ENCODE data around the gene ARSB. TPM values are rescaled to one million over a fixed set of nuclear protein-coding genes. Genes with fewer than 3 reads are reported as not detected.

Gene ARSB
- total RNA-seq, 1 donor from 2014 or later, result 28.0 TPM

- Mint-ChIP-seq H3K27me3 (ENCODE audit: low read depth) (no peaks in the 10 kb centered on the region), H3K4me1 (peaks cover 10% of the 10 kb centered on the region), H3K4me3 (no peak overlapping the region), H3K36me3 (ENCODE audit: low read depth) (peaks cover 3% of the 10 kb centered on the region), H3K9me3 (peaks cover 2% of the 10 kb centered on the region), H3K27ac (ENCODE audit: unreplicated experiment) (peak overlapping the region; percentile 37)
- TF ChIP-seq CTCF (conservative IDR thresholded peaks at IDR 0.05), result no peak
- no peak for DNase-seq (ENCODE audit: low read depth, low spot score)
These were observed 165.9 kb downstream of the ARSB start for GRCh38 chr5:78819166-78819565.

- H3K36me3 Mint-ChIP-seq (ENCODE audit: low read depth), result no peaks in the 10 kb centered on the region
- peaks cover 2% of the 10 kb centered on the region for H3K9me3 Mint-ChIP-seq
- H3K27ac Mint-ChIP-seq (ENCODE audit: unreplicated experiment), result no peak overlapping the region
- H3K27me3 Mint-ChIP-seq (ENCODE audit: low read depth), result no peaks in the 10 kb centered on the region
- DNase-seq (ENCODE audit: low read depth, low spot score), result no peak
- H3K4me1 Mint-ChIP-seq, result peaks cover 15% of the 10 kb centered on the region
- no peak for TF ChIP-seq CTCF (conservative IDR thresholded peaks at IDR 0.05)
- no peak overlapping the region for H3K4me3 Mint-ChIP-seq
These were observed 168.9 kb downstream of the ARSB start for GRCh38 chr5:78816143-78816765.

DNA sequence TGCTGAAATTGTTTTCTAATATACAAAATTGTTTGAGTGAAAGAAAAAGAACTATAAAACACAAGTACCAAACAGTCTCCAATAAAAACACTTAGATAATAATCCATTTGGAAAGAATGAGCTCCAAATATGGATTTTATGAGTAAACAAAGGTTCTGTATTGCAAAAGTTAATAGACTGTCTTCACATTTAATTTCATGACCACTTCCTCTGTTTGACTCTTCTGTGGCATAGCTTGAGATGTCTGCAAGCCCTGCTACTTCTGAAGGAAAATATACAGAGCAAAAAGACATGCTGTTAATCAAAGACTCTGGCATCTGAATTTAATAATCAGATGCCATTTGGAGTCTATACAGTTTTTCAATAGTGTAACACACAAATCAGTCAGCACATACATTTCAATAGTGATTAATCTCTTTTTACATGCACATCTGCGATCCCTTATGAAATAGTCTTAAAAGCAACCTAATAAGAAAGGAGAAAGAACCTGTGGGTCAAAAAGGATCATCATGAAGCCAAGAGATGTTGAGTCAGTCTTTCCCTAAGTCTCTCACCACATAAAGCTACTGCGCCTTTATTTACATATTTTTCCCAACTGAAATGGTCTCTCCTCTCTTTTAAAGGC is 171.1 kb downstream of the ARSB start:
- no peak for DNase-seq (ENCODE audit: low read depth, low spot score)
- peaks cover 2% of the 10 kb centered on the region for H3K9me3 Mint-ChIP-seq
- no peak for TF ChIP-seq CTCF (conservative IDR thresholded peaks at IDR 0.05)
- no peaks in the 10 kb centered on the region for H3K36me3 Mint-ChIP-seq (ENCODE audit: low read depth)
- no peak overlapping the region for H3K4me3 Mint-ChIP-seq
- peaks cover 18% of the 10 kb centered on the region for H3K4me1 Mint-ChIP-seq
- no peaks in the 10 kb centered on the region for H3K27me3 Mint-ChIP-seq (ENCODE audit: low read depth)
- H3K27ac Mint-ChIP-seq (ENCODE audit: unreplicated experiment), result no peak overlapping the region

- Mint-ChIP-seq H3K4me3 (no peak overlapping the region), H3K36me3 (ENCODE audit: low read depth) (peaks cover 2% of the 10 kb centered on the region)
- no peak for TF ChIP-seq CTCF (conservative IDR thresholded peaks at IDR 0.05)
These were observed 171.8 kb downstream of the ARSB start for GRCh38 chr5:78813286-78813685.

DNA sequence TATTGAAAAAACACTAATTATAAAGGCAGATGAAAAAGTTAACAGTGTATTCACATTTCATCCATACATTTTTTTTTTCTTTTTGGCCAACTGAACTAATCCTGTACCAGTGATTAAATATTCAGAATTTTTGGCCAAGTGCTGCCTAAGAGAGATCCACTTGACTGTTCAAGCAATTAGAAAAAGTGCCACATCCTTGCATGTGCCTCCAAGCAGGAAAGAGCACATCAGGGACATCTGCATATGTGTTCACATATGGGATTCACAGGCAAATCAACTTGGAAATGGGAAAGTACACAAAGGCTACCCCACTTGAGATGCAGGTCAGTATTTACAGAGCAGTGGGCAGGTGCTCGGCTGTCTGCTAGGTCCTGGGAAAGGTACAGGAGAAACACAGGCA is 173.2 kb downstream of the ARSB start:
- no peak for TF ChIP-seq CTCF (conservative IDR thresholded peaks at IDR 0.05)
- Mint-ChIP-seq H3K4me1 (peaks cover 16% of the 10 kb centered on the region), H3K36me3 (ENCODE audit: low read depth) (peaks cover 2% of the 10 kb centered on the region), H3K27ac (ENCODE audit: unreplicated experiment) (no peak overlapping the region), H3K27me3 (ENCODE audit: low read depth) (no peaks in the 10 kb centered on the region), H3K9me3 (no peaks in the 10 kb centered on the region), H3K4me3 (no peak overlapping the region)
- DNase-seq (ENCODE audit: low read depth, low spot score), result no peak

More at GRCh38 chr5:78813286-78813685, 171.8 kb downstream of the ARSB start:
- DNase-seq (ENCODE audit: low read depth, low spot score), result no peak
- Mint-ChIP-seq H3K9me3 (no peaks in the 10 kb centered on the region), H3K27ac (ENCODE audit: unreplicated experiment) (no peak overlapping the region), H3K4me1 (peaks cover 16% of the 10 kb centered on the region), H3K27me3 (ENCODE audit: low read depth) (no peaks in the 10 kb centered on the region)

All from neural crest cell (in vitro differentiated cells).